Activated T-helper 17 cell treated with anti-CD3 and anti-CD28 coated beads, Interleukin-2, amount 50 U/mL, for 72 hours (primary cell): Measurements from ENCODE around the gene EPC2. TPM values are rescaled to one million over a fixed set of nuclear protein-coding genes. Genes with fewer than 3 reads are reported as not detected.

Experiments used
- ATAC-seq: fragments of 150-1000 bp; cut with Tn5 transposase; replicated peaks from 2 replicates; pipeline ENCODE4 v1.10.0; 2021; ENCODE audit warnings: mild to moderate bottlenecking, moderate library complexity
- H3K27ac Mint-ChIP-seq: one replicate; pipeline ENCODE4 v1.8.0; 2022; ENCODE audit warnings: mixed read lengths
- H3K27me3 Mint-ChIP-seq: one replicate; pipeline ENCODE4 v1.8.0; 2022; ENCODE audit warnings: mixed read lengths
- H3K36me3 Mint-ChIP-seq: one replicate; pipeline ENCODE4 v1.8.0; 2022; ENCODE audit warnings: low read depth, mild to moderate bottlenecking, mixed read lengths
- H3K4me1 Mint-ChIP-seq: one replicate; pipeline ENCODE4 v1.8.0; 2022; ENCODE audit warnings: mixed read lengths
- H3K4me3 Mint-ChIP-seq: one replicate; pipeline ENCODE4 v1.8.0; 2022; ENCODE audit warnings: mild to moderate bottlenecking, mixed read lengths
- H3K9me3 Mint-ChIP-seq: one replicate; pipeline ENCODE4 v1.8.0; 2022; ENCODE audit warnings: mixed read lengths
- total RNA-seq, 2 donors: library from RNA; stranded (reverse); gene quantifications; one replicate each; pipeline ENCODE4 v1.2.3, GENCODE V29; 2022

The EPC2 gene
- total RNA-seq, 2 donors from 2014 or later = 22.5 to 25.7 TPM

DNA sequence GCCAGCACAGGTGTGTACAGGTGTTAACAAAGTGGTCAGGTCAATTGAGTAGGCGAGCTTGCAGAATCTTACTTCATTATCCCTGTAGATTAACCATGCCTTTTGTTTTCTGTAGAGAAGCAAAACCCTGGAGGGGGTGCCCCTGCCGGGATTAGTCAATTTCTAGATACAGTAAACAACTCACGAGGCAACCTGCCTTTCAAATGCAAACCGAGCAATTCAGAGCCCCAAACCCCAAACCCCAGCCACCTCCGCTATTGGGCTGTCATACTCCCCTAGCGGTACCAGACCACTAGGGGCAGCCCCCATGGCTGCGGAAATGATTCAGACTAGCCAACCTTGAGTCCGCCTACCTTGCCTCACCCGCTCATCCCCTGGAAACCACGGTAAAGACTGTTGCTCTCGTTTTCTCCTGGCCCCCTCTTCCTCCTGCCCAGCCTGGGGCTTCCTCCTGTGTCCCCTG lies 169.1 kb downstream of the EPC2 start:
- Mint-ChIP-seq H3K27ac (peak overlapping the region; percentile 82), H3K9me3 (no peaks in the 10 kb centered on the region), H3K4me3 (peak overlapping the region; percentile 62), H3K27me3 (peaks cover 16% of the 10 kb centered on the region), H3K4me1 (peaks cover 13% of the 10 kb centered on the region), H3K36me3 (no peaks in the 10 kb centered on the region)
- ATAC-seq = peak; percentile 97

DNA sequence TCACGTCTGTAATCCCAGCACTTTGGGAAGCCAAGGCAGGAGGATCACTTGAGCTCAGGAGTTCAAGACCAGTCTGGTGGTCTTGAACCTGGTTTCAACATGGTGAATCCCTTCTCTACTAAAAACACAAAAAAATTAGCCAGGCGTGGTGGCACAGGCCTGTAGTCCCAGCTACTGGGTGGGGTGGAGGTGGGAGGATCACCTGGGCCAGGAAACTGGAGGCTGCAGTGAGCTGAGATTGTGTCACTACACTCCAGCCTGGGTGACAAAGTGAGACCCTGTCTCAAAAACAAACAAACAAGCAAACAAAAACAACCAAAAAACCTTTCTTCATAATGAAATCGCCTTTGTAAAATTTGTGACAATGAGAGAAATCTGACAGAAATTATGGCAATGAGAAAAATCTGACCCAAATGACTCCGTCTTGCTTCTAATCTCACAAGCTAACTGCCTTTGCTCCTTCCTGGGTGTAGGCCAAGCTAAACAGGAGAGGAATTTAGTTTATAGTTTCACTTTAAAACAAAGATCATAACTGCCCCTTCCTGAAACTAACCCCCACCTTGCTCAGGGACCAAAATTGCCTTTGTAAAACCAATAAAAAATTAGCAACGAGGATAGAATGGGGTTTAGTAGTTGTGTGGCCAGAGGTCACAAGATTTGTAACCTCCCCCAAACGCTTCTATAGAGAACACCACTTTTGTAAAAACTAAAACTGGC lies 169.8 kb downstream of the EPC2 start:
- H3K27ac Mint-ChIP-seq = peak overlapping the region; percentile 82
- H3K36me3 Mint-ChIP-seq = no peaks in the 10 kb centered on the region
- no peak for ATAC-seq
- H3K9me3 Mint-ChIP-seq = no peaks in the 10 kb centered on the region
- H3K4me1 Mint-ChIP-seq = peaks cover 13% of the 10 kb centered on the region
- H3K27me3 Mint-ChIP-seq = peaks cover 19% of the 10 kb centered on the region
- peak overlapping the region; percentile 62 for H3K4me3 Mint-ChIP-seq

GRCh38 chr2:148814860-148815419 lies 170.4 kb downstream of the EPC2 start:
- peaks cover 17% of the 10 kb centered on the region for H3K27me3 Mint-ChIP-seq
- peaks cover 13% of the 10 kb centered on the region for H3K4me1 Mint-ChIP-seq
- no peaks in the 10 kb centered on the region for H3K9me3 Mint-ChIP-seq
- peak; percentile 17 for ATAC-seq
- peak overlapping the region; percentile 82 for H3K27ac Mint-ChIP-seq
- no peaks in the 10 kb centered on the region for H3K36me3 Mint-ChIP-seq
- peak overlapping the region; percentile 62 for H3K4me3 Mint-ChIP-seq

GRCh38 chr2:148816176-148816575 lies 171.6 kb downstream of the EPC2 start:
- no peak overlapping the region for H3K27ac Mint-ChIP-seq
- peaks cover 17% of the 10 kb centered on the region for H3K27me3 Mint-ChIP-seq
- H3K4me1 Mint-ChIP-seq = peaks cover 13% of the 10 kb centered on the region
- H3K36me3 Mint-ChIP-seq = no peaks in the 10 kb centered on the region
- H3K9me3 Mint-ChIP-seq = no peaks in the 10 kb centered on the region
- no peak for ATAC-seq
- no peak overlapping the region for H3K4me3 Mint-ChIP-seq

GRCh38 chr2:148817210-148817708 lies 172.7 kb downstream of the EPC2 start:
- H3K27me3 Mint-ChIP-seq = peaks cover 17% of the 10 kb centered on the region
- no peaks in the 10 kb centered on the region for H3K9me3 Mint-ChIP-seq
- no peak for ATAC-seq
- H3K4me1 Mint-ChIP-seq = peaks cover 13% of the 10 kb centered on the region
- peak overlapping the region; percentile 41 for H3K4me3 Mint-ChIP-seq
- no peaks in the 10 kb centered on the region for H3K36me3 Mint-ChIP-seq
- no peak overlapping the region for H3K27ac Mint-ChIP-seq

DNA sequence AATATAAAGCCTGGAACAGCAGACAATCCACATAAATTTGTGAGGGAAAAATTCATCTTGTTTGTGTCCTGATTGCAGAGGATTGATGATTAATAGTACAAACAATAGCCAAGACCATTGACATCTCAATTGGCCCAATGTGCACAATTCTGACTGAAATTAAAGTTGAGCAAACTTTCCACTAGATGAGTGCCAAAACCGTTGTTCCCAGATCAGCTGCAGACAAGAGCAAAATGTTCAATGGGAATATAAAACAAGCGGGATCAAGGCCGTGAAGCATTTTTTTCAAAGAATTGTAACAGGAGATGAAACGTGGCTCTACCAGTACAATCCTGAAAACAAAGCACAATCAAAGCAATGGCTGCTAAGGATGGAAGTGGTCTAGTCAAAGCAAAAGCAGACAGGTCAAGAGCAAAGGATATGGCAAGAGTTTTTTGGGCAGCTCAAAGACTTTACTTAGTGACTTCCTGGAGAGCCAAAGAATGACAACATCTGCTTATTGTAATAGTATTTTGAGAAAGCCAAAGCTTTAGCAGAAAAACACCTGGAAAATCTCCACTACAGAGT lies 174.6 kb downstream of the EPC2 start:
- Mint-ChIP-seq H3K36me3 (no peaks in the 10 kb centered on the region), H3K4me1 (peaks cover 13% of the 10 kb centered on the region), H3K4me3 (no peak overlapping the region), H3K9me3 (no peaks in the 10 kb centered on the region), H3K27ac (no peak overlapping the region), H3K27me3 (peaks cover 17% of the 10 kb centered on the region)
- no peak for ATAC-seq

DNA sequence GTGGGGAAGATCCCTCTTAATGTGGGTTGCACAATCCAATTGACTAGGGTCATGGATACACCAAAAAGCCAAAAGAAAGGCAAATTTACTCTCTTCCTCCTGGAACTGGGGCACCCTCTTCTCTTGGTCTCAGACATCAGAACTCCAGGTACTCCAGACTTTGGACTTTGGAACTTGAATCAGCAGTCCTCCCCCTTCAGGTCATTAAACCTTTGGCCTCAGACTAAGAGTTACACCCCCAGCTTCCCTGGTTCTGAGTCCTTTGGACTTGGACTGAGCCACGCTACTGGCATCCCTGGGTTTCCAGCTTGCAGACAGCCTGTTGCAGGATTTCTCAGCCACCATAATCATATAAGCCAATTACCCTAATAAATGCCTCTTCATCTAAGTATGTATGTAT lies 179.6 kb downstream of the EPC2 start:
- no peak for ATAC-seq
- no peaks in the 10 kb centered on the region for H3K4me1 Mint-ChIP-seq
- H3K4me3 Mint-ChIP-seq = no peak overlapping the region
- H3K27ac Mint-ChIP-seq = no peak overlapping the region
- peaks cover under 1% of the 10 kb centered on the region for H3K27me3 Mint-ChIP-seq
- H3K36me3 Mint-ChIP-seq = no peaks in the 10 kb centered on the region
- peaks cover 7% of the 10 kb centered on the region for H3K9me3 Mint-ChIP-seq

DNA sequence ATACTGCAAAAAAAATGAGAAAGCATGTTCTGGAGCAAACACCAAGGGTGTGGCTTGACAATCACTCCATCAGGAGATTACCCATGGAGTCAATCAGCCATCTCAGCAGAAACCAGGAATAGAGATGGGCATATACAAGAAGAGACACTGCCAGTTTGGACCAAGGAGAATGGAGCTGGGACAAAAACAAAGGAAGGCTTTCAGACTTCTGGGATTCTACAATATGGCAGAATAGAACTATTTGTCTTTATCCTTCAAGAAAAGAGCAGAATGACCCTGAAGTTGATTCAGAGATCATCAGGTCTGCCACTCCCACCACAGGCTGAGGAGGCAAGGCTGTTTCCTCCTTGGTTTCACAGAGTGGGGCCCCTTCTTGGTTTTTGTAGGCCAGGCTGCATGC lies 182.2 kb downstream of the EPC2 start:
- Mint-ChIP-seq H3K27ac (no peak overlapping the region), H3K36me3 (no peaks in the 10 kb centered on the region), H3K4me1 (no peaks in the 10 kb centered on the region), H3K9me3 (peaks cover 7% of the 10 kb centered on the region), H3K27me3 (peaks cover 3% of the 10 kb centered on the region), H3K4me3 (no peak overlapping the region)
- no peak for ATAC-seq

- H3K36me3 Mint-ChIP-seq = no peaks in the 10 kb centered on the region
- ATAC-seq = no peak
- no peak overlapping the region for H3K27ac Mint-ChIP-seq
- H3K4me1 Mint-ChIP-seq = no peaks in the 10 kb centered on the region
- no peak overlapping the region for H3K4me3 Mint-ChIP-seq
- peaks cover 3% of the 10 kb centered on the region for H3K27me3 Mint-ChIP-seq
- H3K9me3 Mint-ChIP-seq = peaks cover 7% of the 10 kb centered on the region
These were observed 184.4 kb downstream of the EPC2 start for GRCh38 chr2:148828941-148829340.

DNA sequence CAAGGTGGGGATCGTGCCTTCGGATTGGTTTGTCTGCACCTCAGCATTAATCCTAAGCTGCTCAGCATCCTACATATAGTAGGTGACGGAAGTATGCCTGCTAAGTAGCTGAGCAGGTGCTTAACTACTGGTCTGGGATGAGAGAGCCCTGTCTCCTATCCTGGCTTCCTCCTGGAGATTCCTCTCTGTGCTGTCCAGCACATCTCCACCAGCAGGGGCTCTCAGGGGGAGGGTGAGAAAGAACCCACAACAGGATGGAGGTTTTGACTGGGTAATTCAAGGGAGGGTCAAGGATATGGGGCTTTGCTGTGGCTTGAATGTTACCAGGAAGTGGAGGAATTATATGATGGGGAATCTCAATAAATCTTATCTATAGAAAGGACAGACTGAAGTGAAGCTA lies 185.1 kb downstream of the EPC2 start:
- no peak overlapping the region for H3K27ac Mint-ChIP-seq
- H3K36me3 Mint-ChIP-seq = no peaks in the 10 kb centered on the region
- no peak for ATAC-seq
- peaks cover 3% of the 10 kb centered on the region for H3K27me3 Mint-ChIP-seq
- peaks cover 7% of the 10 kb centered on the region for H3K9me3 Mint-ChIP-seq
- no peak overlapping the region for H3K4me3 Mint-ChIP-seq
- H3K4me1 Mint-ChIP-seq = no peaks in the 10 kb centered on the region

DNA sequence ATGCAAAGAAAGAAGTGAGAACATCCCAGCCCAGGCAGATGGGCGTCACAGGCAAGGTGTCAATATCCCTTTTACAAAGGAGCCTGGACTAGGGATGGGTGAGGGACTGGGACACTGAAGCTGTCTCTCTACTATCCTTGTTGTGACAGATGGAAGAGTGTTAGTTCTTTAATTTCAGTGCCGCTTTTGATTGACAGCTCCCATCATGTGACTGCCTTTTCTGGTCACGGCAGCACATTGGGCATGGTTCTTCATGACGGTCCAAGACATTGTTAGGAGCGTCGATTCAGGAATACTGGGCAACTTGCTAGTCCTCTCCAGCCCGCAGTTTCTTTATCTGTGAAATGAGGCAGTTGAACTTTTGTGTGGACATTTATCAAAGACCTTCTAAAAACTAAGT lies 188.1 kb downstream of the EPC2 start:
- Mint-ChIP-seq H3K9me3 (peaks cover 3% of the 10 kb centered on the region), H3K4me1 (no peaks in the 10 kb centered on the region), H3K36me3 (no peaks in the 10 kb centered on the region), H3K4me3 (no peak overlapping the region), H3K27me3 (peaks cover 11% of the 10 kb centered on the region), H3K27ac (no peak overlapping the region)
- ATAC-seq = no peak

Other genes with a start within 250 kb of the EPC2 start
- 10 to 100 TPM; 33.1 to 43.8 TPM for gene KIF5C, start 230.5 kb downstream of the EPC2 start, total RNA-seq